Measurements from ENCODE around the gene CCL24. TPM values are rescaled to one million over a fixed set of nuclear protein-coding genes. Genes with fewer than 3 reads are reported as not detected.
"Not testable (repeated sequence)": the region's sequence is repeated elsewhere in the genome, so short reads cannot be mapped to it uniquely, and the experiment has no call there.

The CCL24 gene
- total RNA-seq, 4 donors from 2014 or later: not detected

GRCh38 chr7:75779035-75779434 is 34.6 kb downstream of the CCL24 start:
- intact Hi-C loops (cut with DNase I; ENCODE audit: low total_unique reads); H3K9me3 ChIP-seq; H3K27ac ChIP-seq; in situ Hi-C loops (cut with MboI; ENCODE audit: low sequenced_read_pairs in 4 of 4); H3K36me3 ChIP-seq; H3K4me3 ChIP-seq; H3K4me1 ChIP-seq; DNase-seq; ATAC-seq; H3K27me3 ChIP-seq: not testable (repeated sequence)

DNA sequence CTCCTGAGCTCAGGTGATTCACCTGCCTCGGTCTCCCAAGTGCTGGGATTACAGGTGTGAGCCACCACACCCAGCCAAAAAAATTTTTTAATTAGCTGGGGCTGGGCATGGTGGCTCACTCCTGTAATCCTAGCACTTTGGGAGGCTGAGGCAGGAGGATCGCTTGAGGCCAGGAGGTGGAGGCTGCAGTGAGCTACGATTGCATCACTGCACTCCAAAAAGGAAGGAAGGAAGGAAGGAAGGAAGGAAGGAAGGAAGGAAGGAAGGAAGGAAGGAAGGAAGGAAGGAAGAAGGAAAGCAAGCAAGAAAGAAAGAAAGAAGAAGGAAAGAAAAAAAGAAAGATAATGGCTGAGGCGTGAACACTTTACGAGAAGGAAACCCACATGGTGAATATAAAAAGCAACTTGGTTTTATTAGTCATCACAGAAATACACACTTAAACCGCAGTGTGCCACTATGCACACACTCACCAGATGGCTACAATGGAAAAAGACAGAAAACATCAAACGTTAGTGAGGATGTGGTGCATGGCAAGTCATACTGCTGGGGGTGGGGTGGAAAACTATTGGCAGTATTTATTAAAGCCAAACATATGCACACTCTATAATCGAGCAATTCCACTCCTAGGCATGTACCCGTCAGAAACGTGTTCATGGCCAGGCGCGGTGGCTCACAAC is 37.2 kb downstream of the CCL24 start:
- DNase-seq (no peak), ATAC-seq (no peak)
- no peaks in the 10 kb centered on the region for H3K9me3 ChIP-seq
- in situ Hi-C loops (cut with MboI; ENCODE audit: low sequenced_read_pairs in 4 of 4): no loop called here
- TF ChIP-seq, protein P1, sequence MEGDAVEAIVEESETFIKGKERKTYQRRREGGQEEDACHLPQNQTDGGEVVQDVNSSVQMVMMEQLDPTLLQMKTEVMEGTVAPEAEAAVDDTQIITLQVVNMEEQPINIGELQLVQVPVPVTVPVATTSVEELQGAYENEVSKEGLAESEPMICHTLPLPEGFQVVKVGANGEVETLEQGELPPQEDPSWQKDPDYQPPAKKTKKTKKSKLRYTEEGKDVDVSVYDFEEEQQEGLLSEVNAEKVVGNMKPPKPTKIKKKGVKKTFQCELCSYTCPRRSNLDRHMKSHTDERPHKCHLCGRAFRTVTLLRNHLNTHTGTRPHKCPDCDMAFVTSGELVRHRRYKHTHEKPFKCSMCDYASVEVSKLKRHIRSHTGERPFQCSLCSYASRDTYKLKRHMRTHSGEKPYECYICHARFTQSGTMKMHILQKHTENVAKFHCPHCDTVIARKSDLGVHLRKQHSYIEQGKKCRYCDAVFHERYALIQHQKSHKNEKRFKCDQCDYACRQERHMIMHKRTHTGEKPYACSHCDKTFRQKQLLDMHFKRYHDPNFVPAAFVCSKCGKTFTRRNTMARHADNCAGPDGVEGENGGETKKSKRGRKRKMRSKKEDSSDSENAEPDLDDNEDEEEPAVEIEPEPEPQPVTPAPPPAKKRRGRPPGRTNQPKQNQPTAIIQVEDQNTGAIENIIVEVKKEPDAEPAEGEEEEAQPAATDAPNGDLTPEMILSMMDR (IDR thresholded peaks at IDR 0.05 in 4 of 5, conservative IDR thresholded peaks at IDR 0.05 in 1 of 5): no peak
- no peak for TF ChIP-seq POLR2A (IDR thresholded peaks at IDR 0.05)
- H3K27ac ChIP-seq: no peak overlapping the region
- H3K27me3 ChIP-seq: no peaks in the 10 kb centered on the region
- H3K4me3 ChIP-seq: no peak overlapping the region
- H3K4me1 ChIP-seq: no peaks in the 10 kb centered on the region
- intact Hi-C loops (cut with DNase I; ENCODE audit: low total_unique reads): no loop called here
- H3K36me3 ChIP-seq: no peaks in the 10 kb centered on the region

DNA sequence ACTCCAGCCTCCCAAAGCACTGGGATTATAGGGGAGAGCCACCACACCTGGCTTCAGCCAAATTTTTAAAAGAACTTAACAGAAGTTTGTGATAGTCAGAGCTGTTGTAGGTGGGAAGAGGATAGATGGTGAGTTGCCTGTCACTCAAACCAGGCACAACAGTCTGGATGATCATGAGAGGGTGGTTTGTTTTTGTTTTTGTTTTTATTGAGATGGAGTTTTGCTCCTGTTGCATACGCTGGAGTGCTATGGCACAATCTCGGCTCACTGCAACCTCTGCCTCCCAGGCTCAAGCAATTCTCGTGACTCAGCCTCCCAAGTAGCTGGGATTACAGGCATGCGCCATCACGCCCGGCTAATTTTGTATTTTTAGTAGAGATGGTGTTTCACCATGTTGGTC is 39.6 kb downstream of the CCL24 start:
- H3K4me3 ChIP-seq; H3K36me3 ChIP-seq; intact Hi-C loops (cut with DNase I; ENCODE audit: low total_unique reads); H3K27me3 ChIP-seq; ATAC-seq; H3K27ac ChIP-seq; DNase-seq; H3K9me3 ChIP-seq; H3K4me1 ChIP-seq: not testable (repeated sequence)
- in situ Hi-C loops (cut with MboI; ENCODE audit: low sequenced_read_pairs in 4 of 4): loop anchor here in 1 of 4 donors (25.0 kb wide), 1 partner anchor 712 kb away; the partner anchor contains the start of gene RCC1L

DNA sequence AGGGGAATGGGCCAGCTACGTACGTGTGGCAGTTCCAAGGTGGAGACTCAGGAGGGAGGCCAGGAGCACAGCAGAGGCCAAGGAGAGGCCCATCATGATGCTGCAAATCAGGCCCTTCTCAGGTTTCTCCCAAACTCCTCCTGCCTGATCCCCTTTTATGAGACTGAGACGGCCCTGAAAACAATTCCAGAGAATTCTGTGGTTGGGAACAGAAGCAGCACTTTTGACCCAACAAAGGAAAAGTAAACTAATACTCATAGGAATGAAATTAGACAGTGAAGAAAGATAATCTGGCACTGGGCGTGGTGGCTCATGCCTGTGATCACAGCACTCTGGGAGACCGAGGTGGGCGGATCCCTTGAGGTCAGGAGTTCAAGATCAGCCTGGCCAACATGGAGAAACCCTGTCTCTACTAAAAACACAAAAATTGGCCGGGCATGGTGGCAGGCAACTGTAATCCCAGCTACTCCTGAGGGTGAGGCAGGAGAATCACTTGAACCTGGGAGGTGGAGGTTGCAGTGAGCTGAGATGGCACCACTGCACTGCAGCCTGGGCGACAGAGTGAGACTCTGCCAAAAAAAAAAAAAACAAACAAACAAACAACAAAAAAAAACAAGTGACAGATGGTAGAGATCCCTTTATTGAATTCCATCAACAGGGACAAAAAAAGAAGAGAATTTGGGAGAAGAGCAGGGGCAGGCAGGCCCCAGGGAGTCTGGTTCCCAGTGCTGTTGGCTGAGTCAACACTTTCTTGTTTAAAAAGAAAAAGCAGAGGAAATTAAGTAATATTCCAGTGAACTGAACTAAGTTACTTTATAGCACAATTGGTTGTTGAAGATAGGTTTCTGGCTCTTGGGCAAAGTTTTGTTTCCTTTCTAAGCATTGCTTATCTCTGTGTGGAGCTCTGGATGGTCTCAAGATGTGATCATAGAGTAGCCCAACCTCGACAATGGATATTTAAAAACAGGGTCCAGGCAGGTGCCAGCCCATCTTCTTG is 41.2 kb downstream of the CCL24 start, which contains the start of gene CCL26:
Gene CCL26 (minus strand): TSS at position 131 of the 997 bp plus-strand sequence. CDS start 35 bp downstream, at position 96.
- DNase-seq: peak; percentile 25 to 46

GRCh38 chr7:75771224-75771623 is 42.4 kb downstream of the CCL24 start:
- in situ Hi-C loops (cut with MboI; ENCODE audit: low sequenced_read_pairs in 4 of 4): loop anchor here in 1 of 4 donors (25.0 kb wide), 1 partner anchor 709 kb away; the partner anchor contains the start of gene RCC1L
- no peak overlapping the region for H3K27ac ChIP-seq

More for the DNA sequence above, 41.2 kb downstream of the CCL24 start, which contains the start of gene CCL26:
- peak; percentile 41 to 60 for ATAC-seq
- TF ChIP-seq, protein P1 (IDR thresholded peaks at IDR 0.05 in 4 of 5, conservative IDR thresholded peaks at IDR 0.05 in 1 of 5): no peak
- TF ChIP-seq POLR2A (IDR thresholded peaks at IDR 0.05): no peak
- Histone ChIP-seq H3K4me1 (no peaks in the 10 kb centered on the region), H3K36me3 (no peaks in the 10 kb centered on the region), H3K9me3 (no peaks in the 10 kb centered on the region), H3K4me3 (no peak within 1 kb of the TSS), H3K27ac (peak within 1 kb of the TSS in 2 of 4 donors; percentile 45 to 54), H3K27me3 (no peaks in the 10 kb centered on the region)
- in situ Hi-C loops (cut with MboI; ENCODE audit: low sequenced_read_pairs in 4 of 4) (loop anchor here in 1 of 4 donors (25.0 kb wide), 1 partner anchor 710 kb away; the partner anchor contains the start of gene RCC1L), intact Hi-C loops (cut with DNase I; ENCODE audit: low total_unique reads) (no loop called here)

More at GRCh38 chr7:75771224-75771623, 42.4 kb downstream of the CCL24 start:
- intact Hi-C loops (cut with DNase I; ENCODE audit: low total_unique reads): no loop called here
- Histone ChIP-seq H3K9me3 (no peaks in the 10 kb centered on the region), H3K4me1 (no peaks in the 10 kb centered on the region), H3K36me3 (no peaks in the 10 kb centered on the region), H3K27me3 (no peaks in the 10 kb centered on the region), H3K4me3 (no peak overlapping the region)
- ATAC-seq (no peak), DNase-seq (no peak)
- TF ChIP-seq POLR2A (IDR thresholded peaks at IDR 0.05): no peak
- TF ChIP-seq, protein P1 (IDR thresholded peaks at IDR 0.05 in 4 of 5, conservative IDR thresholded peaks at IDR 0.05 in 1 of 5): no peak

Data from gastrocnemius medialis (tissue), 4 donors.